ENCODE results near the gene DOCK4. TPM values are rescaled to one million over a fixed set of nuclear protein-coding genes. Genes with fewer than 3 reads are reported as not detected.

The DOCK4 gene
- total and polyA plus RNA-seq, 2 donors from 2014 or later, result 3.2 to 38.9 TPM

DNA sequence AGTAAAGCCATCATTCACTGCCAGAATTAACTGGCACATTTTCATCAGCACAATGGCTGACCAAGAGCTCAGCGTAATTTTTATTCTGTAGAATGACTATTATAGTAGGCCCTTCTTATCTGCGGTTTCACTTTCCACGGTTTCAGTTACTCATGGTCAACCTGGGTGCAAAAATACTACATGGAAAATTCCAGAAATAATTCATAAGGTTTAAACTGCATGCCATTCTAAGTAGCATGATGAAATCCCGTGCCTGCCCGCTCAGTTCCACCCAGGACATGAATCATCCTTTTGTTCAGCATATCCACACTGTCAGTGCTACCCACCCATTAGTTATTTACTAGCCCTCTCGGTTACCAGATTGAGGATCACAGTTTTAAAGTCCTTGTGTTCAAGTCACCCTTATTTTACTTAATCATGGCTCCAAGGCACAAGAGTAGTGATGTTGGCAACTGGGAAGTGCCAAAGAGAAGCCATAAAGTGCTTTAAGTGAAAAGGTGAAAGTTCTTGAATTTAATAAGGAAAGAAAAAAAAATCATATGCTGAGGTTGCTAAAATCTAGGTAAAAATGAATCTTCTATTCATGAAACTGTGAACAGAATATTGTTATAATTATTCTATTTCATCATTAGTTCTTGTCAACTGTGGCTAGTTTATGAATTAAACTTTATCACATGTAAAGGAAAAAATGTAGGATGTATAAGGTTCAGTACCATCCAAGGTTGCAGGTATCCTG is 204.9 kb downstream of the DOCK4 start:
- no peaks in the 10 kb centered on the region for H3K36me3 ChIP-seq (ENCODE audit: control insufficient read depth in 2 of 3, insufficient read depth in 3 of 3, low read length in 3 of 3)
- H3K9ac ChIP-seq (ENCODE audit: low read length in 3 of 3), result no peak overlapping the region
- H3K4me1 ChIP-seq (ENCODE audit: control insufficient read depth in 2 of 3, insufficient read depth in 2 of 3, low read depth in 1 of 3, low read length in 3 of 3), result peaks cover 0 to 2% (median 0%) of the 10 kb centered on the region in 3 donors
- DNase-seq, result no peak
- intact Hi-C loops (cut with DNase I), result no loop called here
- TF ChIP-seq, protein P1, sequence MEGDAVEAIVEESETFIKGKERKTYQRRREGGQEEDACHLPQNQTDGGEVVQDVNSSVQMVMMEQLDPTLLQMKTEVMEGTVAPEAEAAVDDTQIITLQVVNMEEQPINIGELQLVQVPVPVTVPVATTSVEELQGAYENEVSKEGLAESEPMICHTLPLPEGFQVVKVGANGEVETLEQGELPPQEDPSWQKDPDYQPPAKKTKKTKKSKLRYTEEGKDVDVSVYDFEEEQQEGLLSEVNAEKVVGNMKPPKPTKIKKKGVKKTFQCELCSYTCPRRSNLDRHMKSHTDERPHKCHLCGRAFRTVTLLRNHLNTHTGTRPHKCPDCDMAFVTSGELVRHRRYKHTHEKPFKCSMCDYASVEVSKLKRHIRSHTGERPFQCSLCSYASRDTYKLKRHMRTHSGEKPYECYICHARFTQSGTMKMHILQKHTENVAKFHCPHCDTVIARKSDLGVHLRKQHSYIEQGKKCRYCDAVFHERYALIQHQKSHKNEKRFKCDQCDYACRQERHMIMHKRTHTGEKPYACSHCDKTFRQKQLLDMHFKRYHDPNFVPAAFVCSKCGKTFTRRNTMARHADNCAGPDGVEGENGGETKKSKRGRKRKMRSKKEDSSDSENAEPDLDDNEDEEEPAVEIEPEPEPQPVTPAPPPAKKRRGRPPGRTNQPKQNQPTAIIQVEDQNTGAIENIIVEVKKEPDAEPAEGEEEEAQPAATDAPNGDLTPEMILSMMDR (IDR thresholded peaks at IDR 0.05; ENCODE audit: borderline replicate concordance, extremely low read depth, insufficient read depth), result no peak
- no peaks in the 10 kb centered on the region for H3K27me3 ChIP-seq (ENCODE audit: control insufficient read depth, insufficient read depth, low read length)
- H3K4me3 ChIP-seq (ENCODE audit: low read length in 3 of 3), result no peak overlapping the region
- H3K27ac ChIP-seq (ENCODE audit: low read depth in 2 of 2, low read length in 2 of 2), result no peak overlapping the region
- FAIRE-seq, result no peak
- no peaks in the 10 kb centered on the region for H3K9me3 ChIP-seq (ENCODE audit: control insufficient read depth in 2 of 3, insufficient read depth in 1 of 3, low read length in 3 of 3)

DNA sequence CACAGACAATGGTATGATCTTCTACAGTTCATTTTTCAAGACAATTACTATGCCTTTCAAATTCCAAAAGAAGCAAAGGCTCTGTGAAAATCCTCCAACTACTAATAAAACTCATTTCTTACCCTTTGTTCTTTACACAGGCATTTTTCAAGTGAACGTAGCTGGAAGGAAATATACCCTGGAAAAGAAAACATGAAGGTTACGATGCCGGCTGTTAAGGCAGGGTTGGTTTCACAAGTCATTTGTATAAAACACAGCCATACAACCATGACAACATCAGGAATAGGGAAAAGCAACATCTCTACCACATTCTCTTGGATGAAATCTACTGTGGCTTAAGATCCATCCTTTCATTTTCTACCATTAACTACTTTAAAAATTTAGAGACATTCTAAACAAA is 207.9 kb downstream of the DOCK4 start:
- Histone ChIP-seq H3K36me3 (ENCODE audit: control insufficient read depth in 2 of 3, insufficient read depth in 3 of 3, low read length in 3 of 3) (no peaks in the 10 kb centered on the region), H3K27me3 (ENCODE audit: control insufficient read depth, insufficient read depth, low read length) (no peaks in the 10 kb centered on the region), H3K4me1 (ENCODE audit: control insufficient read depth in 2 of 3, insufficient read depth in 2 of 3, low read depth in 1 of 3, low read length in 3 of 3) (no peaks in the 10 kb centered on the region), H3K9ac (ENCODE audit: low read length in 3 of 3) (no peak overlapping the region), H3K9me3 (ENCODE audit: control insufficient read depth in 2 of 3, insufficient read depth in 1 of 3, low read length in 3 of 3) (no peaks in the 10 kb centered on the region), H3K27ac (ENCODE audit: low read depth in 2 of 2, low read length in 2 of 2) (no peak overlapping the region), H3K4me3 (ENCODE audit: low read length in 3 of 3) (no peak overlapping the region)
- FAIRE-seq (no peak), DNase-seq (peak in 3 of 5 donors; percentile 30 to 63 (median 57))
- TF ChIP-seq, protein P1 (IDR thresholded peaks at IDR 0.05; ENCODE audit: borderline replicate concordance, extremely low read depth, insufficient read depth), result no peak
- intact Hi-C loops (cut with DNase I), result no loop called here

DNA sequence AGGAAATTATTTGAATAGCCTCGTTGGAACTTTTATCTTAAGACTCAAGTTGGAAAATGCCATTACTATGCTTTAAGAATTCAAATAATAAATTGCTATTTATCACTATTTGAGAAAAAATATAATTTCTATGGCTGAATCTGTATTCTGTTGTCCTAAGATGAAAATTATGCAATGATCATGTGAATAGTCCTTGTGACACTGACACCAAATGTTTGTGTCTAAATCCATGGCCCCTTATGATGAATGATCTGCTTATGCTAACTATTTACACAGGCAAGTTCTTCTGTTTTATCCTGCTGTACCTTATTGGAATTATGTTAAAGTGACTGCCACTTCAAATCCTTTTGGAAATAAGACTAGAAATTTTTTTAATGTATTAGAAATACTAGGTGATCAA is 208.7 kb downstream of the DOCK4 start:
- intact Hi-C loops (cut with DNase I), result no loop called here
- FAIRE-seq (no peak), DNase-seq (no peak)
- no peak overlapping the region for H3K27ac ChIP-seq (ENCODE audit: low read depth in 2 of 2, low read length in 2 of 2)
- no peak overlapping the region for H3K4me3 ChIP-seq (ENCODE audit: low read length in 3 of 3)
- no peaks in the 10 kb centered on the region for H3K9me3 ChIP-seq (ENCODE audit: control insufficient read depth in 2 of 3, insufficient read depth in 1 of 3, low read length in 3 of 3)
- no peaks in the 10 kb centered on the region for H3K4me1 ChIP-seq (ENCODE audit: control insufficient read depth in 2 of 3, insufficient read depth in 2 of 3, low read depth in 1 of 3, low read length in 3 of 3)
- H3K36me3 ChIP-seq (ENCODE audit: control insufficient read depth in 2 of 3, insufficient read depth in 3 of 3, low read length in 3 of 3), result no peaks in the 10 kb centered on the region
- no peak overlapping the region for H3K9ac ChIP-seq (ENCODE audit: low read length in 3 of 3)
- TF ChIP-seq, protein P1 (IDR thresholded peaks at IDR 0.05; ENCODE audit: borderline replicate concordance, extremely low read depth, insufficient read depth), result no peak
- H3K27me3 ChIP-seq (ENCODE audit: control insufficient read depth, insufficient read depth, low read length), result no peaks in the 10 kb centered on the region

Data from kidney (tissue), 14 donors.